Measurements from ENCODE around the gene TBX1. TPM values are rescaled to one million over a fixed set of nuclear protein-coding genes. Genes with fewer than 3 reads are reported as not detected.

The TBX1 gene
- polyA plus RNA-seq, 3 donors = not detected

DNA sequence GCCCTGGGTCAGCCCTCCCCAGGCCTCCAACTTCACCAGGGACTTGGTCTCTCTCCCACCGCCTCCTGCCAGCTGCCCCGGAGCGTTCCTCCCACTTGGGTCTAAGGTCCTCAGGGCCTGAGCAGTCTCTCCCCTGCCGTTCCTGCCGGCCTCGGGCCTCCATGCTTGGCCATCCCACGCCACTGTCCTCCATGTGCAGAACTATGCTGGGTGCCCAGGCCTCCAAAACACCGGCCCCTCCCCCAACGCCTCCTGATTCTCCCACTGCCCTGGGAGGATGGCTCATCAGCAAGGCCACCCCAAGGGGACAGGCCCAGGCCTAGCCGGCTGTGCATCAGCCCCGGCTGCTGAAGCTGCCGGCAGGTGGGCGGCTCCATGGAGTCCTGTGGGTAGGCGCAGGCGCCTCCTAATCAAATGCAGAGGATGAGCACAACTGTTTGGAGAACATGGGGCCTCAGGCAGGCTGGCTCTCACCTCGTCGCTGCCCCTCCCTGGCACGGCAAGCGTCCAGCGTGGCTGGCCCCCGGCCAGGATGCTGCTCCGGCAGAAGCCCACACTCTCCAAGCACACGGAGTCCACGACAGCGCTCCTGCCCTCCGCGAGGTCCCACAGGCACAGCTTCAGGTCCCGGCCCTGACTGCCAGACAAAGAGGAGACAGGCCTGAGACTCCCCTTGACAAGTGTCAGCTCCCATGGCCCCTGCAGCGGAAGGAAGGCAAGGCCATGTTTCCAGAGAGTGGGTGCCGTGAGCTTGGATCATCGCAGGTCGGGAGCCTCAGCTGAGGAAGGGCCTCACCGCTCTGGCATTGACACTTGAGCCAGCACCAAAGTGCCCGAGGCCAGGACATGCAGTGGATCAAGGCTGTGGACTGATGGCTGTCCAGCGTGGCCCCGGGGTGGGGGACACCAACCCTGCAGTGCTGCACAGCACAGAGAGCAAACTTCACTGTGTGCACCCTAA lies 51.5 kb downstream of the TBX1 start:
- Histone ChIP-seq H2AFZ (ENCODE audit: insufficient read depth, low read depth, low read length, poor library complexity, severe bottlenecking) (no peak overlapping the region), H3K27me3 (ENCODE audit: control insufficient read depth in 2 of 2, insufficient read depth in 2 of 2, low read length in 2 of 2) (no peaks in the 10 kb centered on the region), H4K20me1 (ENCODE audit: insufficient read depth, low read length) (no peaks in the 10 kb centered on the region), H3K27ac (ENCODE audit: low read depth in 1 of 2, low read length in 2 of 2) (no peak overlapping the region), H3K9me3 (replicated peaks in 1 of 2; ENCODE audit: control insufficient read depth in 1 of 2, insufficient read depth in 1 of 2, low read length in 2 of 2) (no peaks in the 10 kb centered on the region), H3K36me3 (replicated peaks in 1 of 2; ENCODE audit: control insufficient read depth in 1 of 2, insufficient read depth in 2 of 2, low read length in 2 of 2) (no peaks in the 10 kb centered on the region), H3K79me2 (ENCODE audit: insufficient read depth, low read length) (no peaks in the 10 kb centered on the region), H3K4me2 (replicated peaks; ENCODE audit: extremely low read depth, low read length, poor library complexity, severe bottlenecking) (no peak overlapping the region), H3K9ac (ENCODE audit: insufficient read depth, low read length, poor library complexity, severe bottlenecking) (no peak overlapping the region), H3K4me3 (replicated peaks in 1 of 3; ENCODE audit: low read depth in 2 of 3, low read length in 3 of 3) (no peak overlapping the region), H3K4me1 (ENCODE audit: control insufficient read depth in 1 of 2, insufficient read depth in 2 of 2, low read length in 2 of 2) (no peaks in the 10 kb centered on the region)
- no peaks in the 10 kb centered on the region for H3K4me1 Mint-ChIP-seq
- 97% methylated on average over 36 of the region's 36 CpGs for WGBS (ENCODE audit: insufficient coverage)
- DNase-seq = no peak
- peaks cover 0 to 4% (median 2%) of the 10 kb centered on the region in 3 donors for H3K27me3 Mint-ChIP-seq (ENCODE audit: low read depth in 3 of 3)
- peak overlapping the region in 1 of 7 donors; percentile 37 for H3K27ac Mint-ChIP-seq
- intact Hi-C loops (cut with micrococcal nuclease) = no loop called here
- H3K4me3 Mint-ChIP-seq = no peak overlapping the region
- peaks cover 0 to 1% (median 0%) of the 10 kb centered on the region in 7 donors for H3K9me3 Mint-ChIP-seq
- no peaks in the 10 kb centered on the region for H3K36me3 Mint-ChIP-seq
- TF ChIP-seq, protein P1, sequence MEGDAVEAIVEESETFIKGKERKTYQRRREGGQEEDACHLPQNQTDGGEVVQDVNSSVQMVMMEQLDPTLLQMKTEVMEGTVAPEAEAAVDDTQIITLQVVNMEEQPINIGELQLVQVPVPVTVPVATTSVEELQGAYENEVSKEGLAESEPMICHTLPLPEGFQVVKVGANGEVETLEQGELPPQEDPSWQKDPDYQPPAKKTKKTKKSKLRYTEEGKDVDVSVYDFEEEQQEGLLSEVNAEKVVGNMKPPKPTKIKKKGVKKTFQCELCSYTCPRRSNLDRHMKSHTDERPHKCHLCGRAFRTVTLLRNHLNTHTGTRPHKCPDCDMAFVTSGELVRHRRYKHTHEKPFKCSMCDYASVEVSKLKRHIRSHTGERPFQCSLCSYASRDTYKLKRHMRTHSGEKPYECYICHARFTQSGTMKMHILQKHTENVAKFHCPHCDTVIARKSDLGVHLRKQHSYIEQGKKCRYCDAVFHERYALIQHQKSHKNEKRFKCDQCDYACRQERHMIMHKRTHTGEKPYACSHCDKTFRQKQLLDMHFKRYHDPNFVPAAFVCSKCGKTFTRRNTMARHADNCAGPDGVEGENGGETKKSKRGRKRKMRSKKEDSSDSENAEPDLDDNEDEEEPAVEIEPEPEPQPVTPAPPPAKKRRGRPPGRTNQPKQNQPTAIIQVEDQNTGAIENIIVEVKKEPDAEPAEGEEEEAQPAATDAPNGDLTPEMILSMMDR (IDR thresholded peaks at IDR 0.05) = no peak

DNA sequence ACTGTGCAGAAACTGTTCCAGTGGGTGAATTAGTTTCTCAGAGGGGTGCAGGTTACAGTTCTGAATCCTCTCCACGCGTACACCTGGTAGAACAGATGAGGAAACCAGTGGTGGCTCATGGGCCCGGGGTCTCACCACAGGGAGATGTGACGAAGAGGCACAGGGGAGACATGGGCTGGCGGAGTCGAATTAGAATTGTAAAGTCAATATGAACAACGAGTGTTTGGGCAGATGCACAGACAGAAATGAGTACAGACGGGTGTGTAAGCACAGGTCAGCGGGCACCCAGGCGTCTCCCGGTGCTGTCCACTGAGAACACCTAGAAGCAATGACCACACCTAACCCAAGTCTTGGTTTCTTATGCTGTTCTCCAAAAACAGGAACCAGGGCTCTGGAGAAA lies 52.3 kb downstream of the TBX1 start:
- H3K4me1 ChIP-seq (ENCODE audit: control insufficient read depth in 1 of 2, insufficient read depth in 2 of 2, low read length in 2 of 2) = no peaks in the 10 kb centered on the region
- H3K27ac ChIP-seq (ENCODE audit: low read depth in 1 of 2, low read length in 2 of 2) = no peak overlapping the region
- H3K79me2 ChIP-seq (ENCODE audit: insufficient read depth, low read length) = no peaks in the 10 kb centered on the region
- peaks cover 0 to 2% (median 2%) of the 10 kb centered on the region in 3 donors for H3K27me3 Mint-ChIP-seq (ENCODE audit: low read depth in 3 of 3)
- no peak overlapping the region for H3K4me3 ChIP-seq (replicated peaks in 1 of 3; ENCODE audit: low read depth in 2 of 3, low read length in 3 of 3)
- TF ChIP-seq, protein P1 (IDR thresholded peaks at IDR 0.05) = no peak
- 100% methylated on average over 6 of the region's 11 CpGs for WGBS (ENCODE audit: insufficient coverage)
- no peak for DNase-seq
- peaks cover 0 to 1% (median 0%) of the 10 kb centered on the region in 7 donors for H3K9me3 Mint-ChIP-seq
- H3K9ac ChIP-seq (ENCODE audit: insufficient read depth, low read length, poor library complexity, severe bottlenecking) = no peak overlapping the region
- no peak overlapping the region for H3K27ac Mint-ChIP-seq
- H3K9me3 ChIP-seq (replicated peaks in 1 of 2; ENCODE audit: control insufficient read depth in 1 of 2, insufficient read depth in 1 of 2, low read length in 2 of 2) = no peaks in the 10 kb centered on the region
- no peaks in the 10 kb centered on the region for H3K36me3 ChIP-seq (replicated peaks in 1 of 2; ENCODE audit: control insufficient read depth in 1 of 2, insufficient read depth in 2 of 2, low read length in 2 of 2)
- no peak overlapping the region for H3K4me2 ChIP-seq (replicated peaks; ENCODE audit: extremely low read depth, low read length, poor library complexity, severe bottlenecking)
- intact Hi-C loops (cut with micrococcal nuclease) = no loop called here
- H3K27me3 ChIP-seq (ENCODE audit: control insufficient read depth in 2 of 2, insufficient read depth in 2 of 2, low read length in 2 of 2) = no peaks in the 10 kb centered on the region
- no peak overlapping the region for H3K4me3 Mint-ChIP-seq
- H3K36me3 Mint-ChIP-seq = no peaks in the 10 kb centered on the region
- H2AFZ ChIP-seq (ENCODE audit: insufficient read depth, low read depth, low read length, poor library complexity, severe bottlenecking) = no peak overlapping the region
- H4K20me1 ChIP-seq (ENCODE audit: insufficient read depth, low read length) = no peaks in the 10 kb centered on the region
- H3K4me1 Mint-ChIP-seq = no peaks in the 10 kb centered on the region

Measured in CD14-positive monocyte (primary cell).